ENCODE data around the gene CCDC174. TPM values are rescaled to one million over a fixed set of nuclear protein-coding genes. Genes with fewer than 3 reads are reported as not detected.

The CCDC174 gene
- total and polyA plus RNA-seq, 7 donors = 10.8 to 21.3 (median 13.3) TPM

- TF ChIP-seq CTCF (IDR thresholded peaks at IDR 0.05) (no peak), POLR2AphosphoS5 (IDR thresholded peaks at IDR 0.05) (no peak), POLR2A (IDR thresholded peaks at IDR 0.05) (no peak), EP300 (IDR thresholded peaks at IDR 0.05) (no peak)
- H3K36me3 ChIP-seq = peaks cover 35 to 97% (median 78%) of the 10 kb centered on the region in 4 donors
- peaks cover 0 to 3% (median 2%) of the 10 kb centered on the region in 4 donors for H3K4me1 ChIP-seq
- no peak overlapping the region for H3K4me3 ChIP-seq
- DNase-seq = no peak
- H3K27me3 ChIP-seq = no peaks in the 10 kb centered on the region
- WGBS, 2 donors = 88 to 97% methylated on average over 2 of the region's 2 CpGs
- intact Hi-C loops (cut with DNase I) = loop anchor here (10.0 kb wide), 3 partner anchors 286 to 436 kb away; partner anchors contain the start of genes MRPS25, NR2C2 and RBSN
- H3K9me3 ChIP-seq = no peaks in the 10 kb centered on the region
- H3K27ac ChIP-seq = no peak overlapping the region
Measured at GRCh38 chr3:14658978-14659377, 7.4 kb downstream of the CCDC174 start.

- DNase-seq = no peak
- intact Hi-C loops (cut with DNase I) = no loop called here
- Histone ChIP-seq H3K27me3 (no peaks in the 10 kb centered on the region), H3K4me1 (no peaks in the 10 kb centered on the region), H3K9me3 (no peaks in the 10 kb centered on the region), H3K27ac (no peak overlapping the region), H3K36me3 (peaks cover 47 to 100% (median 83%) of the 10 kb centered on the region in 4 donors), H3K4me3 (no peak overlapping the region)
- 70 to 87% methylated on average over 4 of the region's 4 CpGs for WGBS, 2 donors
- no peak for TF ChIP-seq POLR2AphosphoS5 (IDR thresholded peaks at IDR 0.05)
- no peak for TF ChIP-seq POLR2A (IDR thresholded peaks at IDR 0.05)
- no peak for TF ChIP-seq EP300 (IDR thresholded peaks at IDR 0.05)
- TF ChIP-seq CTCF (IDR thresholded peaks at IDR 0.05) = no peak
Measured at GRCh38 chr3:14660942-14661341, 9.4 kb downstream of the CCDC174 start.

- Histone ChIP-seq H3K27me3 (no peaks in the 10 kb centered on the region), H3K27ac (no peak overlapping the region), H3K36me3 (peaks cover 57 to 100% (median 82%) of the 10 kb centered on the region in 4 donors), H3K4me1 (no peaks in the 10 kb centered on the region), H3K9me3 (no peaks in the 10 kb centered on the region), H3K4me3 (no peak overlapping the region)
- no peak for TF ChIP-seq EP300 (IDR thresholded peaks at IDR 0.05)
- no peak for TF ChIP-seq POLR2AphosphoS5 (IDR thresholded peaks at IDR 0.05)
- TF ChIP-seq CTCF (IDR thresholded peaks at IDR 0.05) = no peak
- no peak for TF ChIP-seq POLR2A (IDR thresholded peaks at IDR 0.05)
- no peak for DNase-seq
- 73 to 84% methylated on average over 5 of the region's 5 CpGs for WGBS, 2 donors
- intact Hi-C loops (cut with DNase I) = no loop called here
Measured at GRCh38 chr3:14663396-14664135, 12.0 kb downstream of the CCDC174 start.

DNA sequence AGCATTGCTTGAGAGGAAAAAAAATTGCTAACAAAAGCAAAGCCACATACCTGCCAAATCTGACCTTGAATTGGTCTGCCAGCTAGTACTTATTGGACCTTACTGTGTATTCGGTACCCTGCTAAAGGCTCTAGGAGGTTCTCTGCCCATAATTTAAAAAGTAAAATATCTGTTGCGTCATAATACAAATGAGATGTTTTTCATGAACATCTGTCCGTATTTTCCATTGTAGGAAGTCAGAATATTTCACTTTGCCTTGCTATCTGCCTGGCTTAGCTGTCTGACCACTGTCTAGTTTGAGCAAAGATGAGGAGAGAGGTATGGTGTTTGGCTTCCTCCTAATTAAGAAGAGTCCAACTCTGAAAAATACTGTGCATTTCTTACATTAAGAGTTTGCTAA, 12.6 kb downstream of the CCDC174 start:
- intact Hi-C loops (cut with DNase I) = no loop called here
- no peak overlapping the region for H3K4me3 ChIP-seq
- WGBS, 2 donors = 87 to 91% methylated on average over 3 of the region's 3 CpGs
- H3K4me1 ChIP-seq = no peaks in the 10 kb centered on the region
- H3K27me3 ChIP-seq = no peaks in the 10 kb centered on the region
- no peak for DNase-seq
- no peak overlapping the region for H3K27ac ChIP-seq
- no peak for TF ChIP-seq EP300 (IDR thresholded peaks at IDR 0.05)
- TF ChIP-seq POLR2A (IDR thresholded peaks at IDR 0.05) = no peak
- TF ChIP-seq POLR2AphosphoS5 (IDR thresholded peaks at IDR 0.05) = no peak
- TF ChIP-seq CTCF (IDR thresholded peaks at IDR 0.05) = no peak
- H3K9me3 ChIP-seq = no peaks in the 10 kb centered on the region
- peaks cover 62 to 100% (median 81%) of the 10 kb centered on the region in 4 donors for H3K36me3 ChIP-seq
